GM19025 (cell line): ENCODE results near the gene CTXN1.

Source experiments
- ATAC-seq: cut with Tn5 transposase; IDR thresholded peaks from one replicate; pipeline ENCODE4 v1.9.1; 2021; ENCODE audit warnings: mild to moderate bottlenecking, low read depth, moderate library complexity; ENCODE audit not compliant: unreplicated experiment

The CTXN1 gene

GRCh38 chr19:7915250-7916102, 10.5 kb downstream of the CTXN1 start:
- no peak for ATAC-seq

DNA sequence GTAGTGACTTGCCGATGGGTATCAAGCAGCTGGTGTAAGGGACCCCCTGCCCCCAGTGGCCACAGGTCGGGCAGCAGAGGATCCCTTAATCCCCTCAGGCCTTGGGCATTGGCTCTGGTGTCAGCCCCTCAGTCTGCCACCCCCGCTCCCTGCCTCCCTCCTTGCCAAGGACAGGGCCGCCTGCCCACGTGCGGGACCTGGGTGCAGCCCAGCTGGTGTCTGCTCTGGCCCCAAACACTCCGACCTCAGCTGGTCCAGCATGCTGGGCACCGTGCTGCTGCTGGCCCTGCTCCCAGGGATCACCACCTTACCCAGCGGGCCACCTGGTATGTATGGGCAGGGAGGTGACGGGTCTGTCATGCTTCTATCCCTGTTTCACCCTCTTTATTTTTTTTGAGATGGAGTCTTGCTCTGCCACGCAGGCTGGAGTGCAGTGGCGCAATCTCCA, 11.3 kb downstream of the CTXN1 start, which contains the start of gene TGFBR3L:
Gene TGFBR3L, plus strand, starts transcription at position 233 of the 448 bp plus-strand sequence.
- no peak for ATAC-seq

GRCh38 chr19:7914099-7914498, 11.8 kb downstream of the CTXN1 start:
- ATAC-seq: no peak

GRCh38 chr19:7913652-7914051, 12.3 kb downstream of the CTXN1 start:
- no peak for ATAC-seq

DNA sequence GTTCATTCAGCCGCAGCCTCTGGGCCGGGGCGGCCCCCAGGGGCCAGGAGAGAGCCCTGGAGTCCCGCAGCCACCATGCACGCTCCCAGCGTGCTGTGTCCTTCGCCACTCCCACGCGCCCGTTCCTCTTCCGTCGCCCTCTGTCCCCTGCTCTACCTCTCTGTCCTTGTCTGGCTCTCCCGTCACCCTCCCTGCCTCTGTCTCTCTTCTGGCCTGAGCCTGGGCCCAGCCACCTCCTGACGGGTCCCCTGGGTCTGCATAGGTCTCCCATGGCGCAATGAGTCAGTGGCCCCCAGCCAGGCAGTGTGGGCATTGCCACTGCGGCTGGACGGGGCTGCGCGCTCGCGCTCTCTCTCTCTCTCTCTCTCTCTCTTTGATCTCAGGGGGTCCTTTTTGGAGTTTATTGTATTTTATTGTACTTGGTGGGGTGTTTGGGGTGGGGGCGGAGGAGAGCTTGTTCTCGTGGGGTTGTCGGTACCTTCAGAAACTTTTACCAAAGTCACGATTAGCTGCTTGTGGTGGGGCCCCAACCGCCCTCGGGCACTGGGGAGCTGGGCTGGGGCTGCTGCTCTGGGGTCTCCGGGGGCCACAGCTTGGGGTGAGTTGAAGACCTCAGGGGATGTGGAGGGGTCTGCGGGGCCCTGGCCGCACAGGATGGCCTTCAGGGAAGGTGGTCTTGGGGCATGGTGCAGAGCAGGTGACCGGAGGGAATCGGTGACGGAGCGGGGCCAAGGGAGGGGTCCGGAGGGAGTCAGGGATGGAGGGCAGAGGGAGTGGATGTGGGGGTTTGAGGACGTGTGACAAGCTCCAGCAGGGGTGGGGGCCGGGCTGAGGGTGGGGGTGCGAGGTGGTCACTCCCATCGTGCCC, 13.0 kb downstream of the CTXN1 start:
- no peak for ATAC-seq

- no peak for ATAC-seq
Observed at GRCh38 chr19:7912144-7912696, 13.7 kb downstream of the CTXN1 start.

- ATAC-seq: no peak
Observed at GRCh38 chr19:7911508-7912143, 14.3 kb downstream of the CTXN1 start.

GRCh38 chr19:7910321-7911161, 15.4 kb downstream of the CTXN1 start:
- no peak for ATAC-seq

DNA sequence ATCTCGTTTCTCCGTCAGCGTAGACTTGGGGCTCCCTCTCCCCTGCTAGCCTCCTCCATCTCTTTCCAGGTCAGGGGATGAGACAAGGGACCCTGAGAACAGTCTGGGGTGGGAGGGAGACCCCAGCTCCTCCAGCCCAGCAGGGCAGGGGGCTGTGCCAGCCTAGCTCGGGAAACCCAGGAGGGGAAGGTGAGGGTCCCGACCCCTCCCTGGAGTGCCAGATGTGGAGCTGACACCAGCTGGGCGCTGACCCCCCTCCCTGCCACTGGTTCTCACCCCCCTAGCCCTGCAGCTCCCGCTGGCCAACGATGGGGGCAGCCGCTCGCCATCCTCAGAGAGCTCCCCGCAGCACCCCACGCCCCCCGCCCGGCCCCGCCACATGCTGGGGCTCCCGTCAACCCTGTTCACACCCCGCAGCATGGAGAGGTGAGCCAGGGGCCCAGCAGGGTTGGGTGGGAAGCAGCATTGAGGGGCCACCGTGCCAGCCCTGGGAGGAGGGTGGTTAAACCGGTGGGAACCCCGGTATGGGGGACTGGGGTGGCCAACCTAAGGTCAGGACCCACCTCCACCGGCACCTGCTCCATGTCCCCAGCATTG, 16.4 kb downstream of the CTXN1 start:
- no peak for ATAC-seq

- ATAC-seq: no peak
Observed at GRCh38 chr19:7908742-7909461, 17.0 kb downstream of the CTXN1 start.

DNA sequence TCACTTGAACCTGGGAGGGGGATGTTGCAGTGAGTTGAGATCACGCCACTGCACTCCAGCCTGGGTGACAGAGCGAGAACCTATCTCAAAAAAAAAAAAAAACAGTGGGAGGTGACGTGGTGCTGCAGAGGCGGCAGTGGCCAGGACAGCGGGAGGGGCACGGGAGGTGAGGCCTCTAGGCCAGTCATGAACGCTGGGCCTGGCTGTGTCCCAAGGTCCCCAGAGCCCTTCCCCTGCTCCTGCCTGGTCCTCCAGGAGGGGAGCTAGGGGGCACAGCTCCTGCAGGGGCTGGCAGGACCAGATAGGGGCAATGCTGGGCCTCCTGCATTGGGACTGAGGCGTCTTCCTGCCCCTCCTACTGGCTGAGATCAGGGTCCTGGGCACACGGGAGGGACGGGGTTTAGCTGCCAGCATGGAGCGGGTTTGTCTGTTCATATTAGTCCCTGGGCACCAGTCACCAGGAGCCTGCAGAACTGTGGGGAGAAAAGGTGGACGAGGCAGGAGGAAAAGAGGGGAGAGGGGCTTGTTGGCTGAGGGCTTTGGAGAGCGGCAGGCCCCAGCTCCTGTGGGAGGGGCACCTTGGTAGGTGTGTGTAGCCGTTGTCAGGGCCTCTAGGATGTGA, 17.7 kb downstream of the CTXN1 start:
- no peak for ATAC-seq

DNA sequence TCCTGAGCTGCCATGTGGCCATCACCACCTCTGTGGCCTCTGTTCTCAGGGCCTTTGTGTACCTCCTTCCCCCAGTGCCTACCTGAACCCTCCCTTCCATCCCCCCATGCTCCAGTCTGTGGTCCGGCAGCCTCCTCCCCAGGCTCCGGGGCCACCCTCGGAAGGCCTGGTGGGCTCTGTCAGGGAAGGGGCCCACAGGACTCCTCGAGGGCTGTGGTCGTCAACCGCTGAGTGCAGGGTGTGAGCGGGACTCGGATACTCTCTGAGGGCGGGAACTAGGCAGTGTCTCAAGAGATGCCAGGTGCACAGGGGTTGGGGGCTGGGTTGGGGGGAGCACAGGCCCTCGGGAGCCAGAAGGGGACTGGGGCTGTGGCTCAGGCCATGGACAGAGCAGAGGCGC, 18.4 kb downstream of the CTXN1 start:
- no peak for ATAC-seq

GRCh38 chr19:7907122-7907521, 18.8 kb downstream of the CTXN1 start:
- ATAC-seq: no peak

DNA sequence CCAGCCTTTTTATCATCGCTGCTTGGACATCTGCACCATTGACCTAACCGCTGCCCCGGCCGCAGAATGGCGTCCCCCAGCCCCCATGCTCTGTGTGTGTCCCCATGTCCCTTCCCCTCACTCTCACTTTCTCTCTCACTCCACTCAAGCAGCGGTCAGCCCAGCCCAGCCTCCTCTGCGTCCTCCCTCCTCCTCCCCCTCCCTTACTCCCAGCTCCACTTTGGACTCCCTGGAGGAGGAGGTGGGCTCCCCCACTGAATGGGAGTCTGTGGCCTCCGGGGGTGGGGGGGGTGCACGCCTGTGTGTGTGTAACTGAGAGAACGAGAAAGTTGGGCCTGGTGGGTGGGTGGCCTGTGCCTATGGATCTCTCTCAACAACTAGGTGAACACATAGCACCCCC, 20.1 kb downstream of the CTXN1 start:
- no peak for ATAC-seq

DNA sequence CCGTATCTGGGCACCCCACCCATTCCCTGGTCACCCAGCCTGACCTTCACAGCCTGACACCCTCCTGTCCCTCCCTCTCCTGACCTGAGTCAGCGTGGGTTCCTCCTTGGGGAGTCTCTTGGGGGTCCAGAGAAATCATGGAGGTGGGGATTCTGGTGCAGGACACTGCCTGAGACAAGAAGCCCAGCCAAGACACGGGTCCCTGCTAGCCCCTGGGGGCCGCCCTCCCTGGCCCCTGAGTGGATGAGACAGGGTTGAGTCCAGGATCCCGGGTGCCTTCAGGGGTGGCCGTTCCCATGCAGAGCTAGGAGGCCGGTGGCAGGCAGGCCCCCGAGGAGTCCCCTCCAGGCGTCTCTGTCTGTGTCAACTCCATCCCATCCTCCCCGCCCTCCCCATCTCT, 20.7 kb downstream of the CTXN1 start:
- ATAC-seq: no peak

DNA sequence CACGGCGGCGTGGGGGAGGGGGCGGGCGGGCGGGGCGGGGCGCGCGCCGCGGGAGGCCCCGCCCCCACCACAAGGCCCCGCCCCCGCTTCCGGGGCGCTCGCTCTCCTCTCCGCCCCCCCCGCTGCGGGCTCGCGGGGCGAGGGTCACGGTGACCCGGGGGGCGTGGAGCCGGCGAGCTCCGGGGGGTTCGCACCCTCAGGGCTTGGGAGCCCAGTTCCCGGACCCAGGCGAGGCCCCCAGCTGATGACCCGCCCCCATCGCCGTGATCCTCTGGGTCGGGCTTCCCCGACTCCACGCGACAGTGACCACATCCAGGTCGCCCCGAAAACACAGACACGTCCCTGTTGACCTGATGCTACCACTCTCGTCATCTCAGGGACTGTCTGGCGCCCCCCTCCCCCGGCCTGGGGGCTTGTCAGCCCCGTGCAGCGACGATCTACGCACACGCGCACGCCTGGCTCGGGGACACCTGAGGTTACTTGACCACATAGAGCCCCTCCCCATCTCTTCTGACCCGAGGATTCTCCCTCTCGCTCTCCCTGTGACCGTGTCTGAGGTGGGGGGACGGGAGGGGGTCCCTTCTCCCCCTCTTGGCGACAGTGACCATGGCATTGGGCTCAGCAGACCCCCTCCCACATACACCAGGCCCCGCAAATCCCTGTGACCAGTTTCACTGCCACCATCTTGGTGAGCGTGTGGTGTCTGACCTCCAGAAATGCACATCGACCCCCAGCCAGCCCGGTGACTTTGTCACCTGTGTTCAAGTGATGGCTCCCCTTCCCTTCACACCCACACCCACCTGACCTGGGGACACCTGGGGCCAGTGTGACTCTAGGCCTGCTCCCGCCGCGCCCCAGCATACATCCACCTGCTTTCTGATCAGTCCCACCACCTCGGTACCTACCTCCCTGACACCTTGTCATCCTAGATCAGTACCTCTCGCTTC, 21.6 kb downstream of the CTXN1 start:
- ATAC-seq: peak; percentile 26
